Fibroblast of pulmonary artery (primary cell): ENCODE measurements around the gene POLR2E.

ENCODE experiments used
- DNase-seq: peaks from one replicate; pipeline ENCODE4 v3.0.0-alpha.2; 2010; ENCODE audit warnings: low read depth
- H3K4me3 ChIP-seq: replicated peaks from 2 replicates; pipeline ENCODE4 v1.5.1; 2011; ENCODE audit warnings: low read depth, mild to moderate bottlenecking, control low read depth, low read length, moderate library complexity
- CTCF ChIP-seq: IDR thresholded peaks from 2 replicates; pipeline ENCODE4 v1.5.1; 2011; ENCODE audit warnings: mild to moderate bottlenecking, control low read depth, low read length, inconsistent platforms; ENCODE audit errors: missing control alignments

POLR2E gene

DNA sequence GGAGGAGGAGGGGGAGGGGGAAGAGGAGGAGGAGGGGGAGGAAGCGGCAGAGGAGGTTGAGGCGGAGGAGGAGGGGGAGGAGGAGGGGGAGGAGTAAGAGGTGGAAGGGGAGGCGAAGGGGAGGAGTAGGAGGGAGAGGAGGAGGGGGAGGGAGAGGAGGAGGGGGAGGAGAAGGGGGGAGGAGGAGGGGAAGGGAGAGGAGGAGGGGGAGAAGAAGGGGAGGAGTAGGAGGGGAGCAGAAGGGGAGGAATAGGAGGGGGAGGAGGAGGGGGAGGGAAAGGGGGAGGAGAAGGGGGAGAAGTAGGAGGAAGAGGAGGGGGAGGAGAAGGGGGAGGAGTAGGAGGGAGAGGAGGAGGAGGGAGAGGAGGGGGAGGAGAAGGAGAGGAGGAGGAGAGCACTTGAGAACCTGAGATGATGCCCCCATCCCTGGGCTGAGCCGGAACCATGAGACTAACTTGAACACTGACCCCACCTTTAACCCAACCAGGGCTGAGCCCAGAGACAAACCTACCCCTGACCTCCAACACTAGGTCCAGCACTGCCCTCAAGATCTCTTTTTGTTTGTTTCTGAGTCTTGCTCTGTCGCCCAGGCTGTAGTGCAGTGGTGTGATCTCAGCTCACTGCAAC, 42.7 kb downstream of the POLR2E start:
- no peak for DNase-seq
- TF ChIP-seq CTCF, result no peak
- H3K4me3 ChIP-seq, result no peak overlapping the region

DNA sequence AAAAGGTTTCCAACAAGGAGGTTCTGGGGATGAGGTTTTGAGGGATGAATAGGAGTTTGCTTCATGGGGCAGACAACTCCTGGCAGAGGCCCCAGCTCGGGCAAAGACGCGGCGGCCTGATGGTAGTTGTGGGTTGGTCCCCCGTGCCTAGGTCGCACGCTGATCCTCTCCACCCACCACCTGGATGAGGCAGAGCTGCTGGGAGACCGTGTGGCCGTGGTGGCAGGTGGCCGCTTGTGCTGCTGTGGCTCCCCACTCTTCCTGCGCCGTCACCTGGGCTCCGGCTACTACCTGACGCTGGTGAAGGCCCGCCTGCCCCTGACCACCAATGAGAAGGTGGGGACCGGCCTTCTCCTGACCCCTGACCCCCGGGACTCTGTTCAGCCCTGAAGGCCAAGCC, 43.4 kb downstream of the POLR2E start:
- no peak for TF ChIP-seq CTCF
- no peak for DNase-seq
- no peak overlapping the region for H3K4me3 ChIP-seq

DNA sequence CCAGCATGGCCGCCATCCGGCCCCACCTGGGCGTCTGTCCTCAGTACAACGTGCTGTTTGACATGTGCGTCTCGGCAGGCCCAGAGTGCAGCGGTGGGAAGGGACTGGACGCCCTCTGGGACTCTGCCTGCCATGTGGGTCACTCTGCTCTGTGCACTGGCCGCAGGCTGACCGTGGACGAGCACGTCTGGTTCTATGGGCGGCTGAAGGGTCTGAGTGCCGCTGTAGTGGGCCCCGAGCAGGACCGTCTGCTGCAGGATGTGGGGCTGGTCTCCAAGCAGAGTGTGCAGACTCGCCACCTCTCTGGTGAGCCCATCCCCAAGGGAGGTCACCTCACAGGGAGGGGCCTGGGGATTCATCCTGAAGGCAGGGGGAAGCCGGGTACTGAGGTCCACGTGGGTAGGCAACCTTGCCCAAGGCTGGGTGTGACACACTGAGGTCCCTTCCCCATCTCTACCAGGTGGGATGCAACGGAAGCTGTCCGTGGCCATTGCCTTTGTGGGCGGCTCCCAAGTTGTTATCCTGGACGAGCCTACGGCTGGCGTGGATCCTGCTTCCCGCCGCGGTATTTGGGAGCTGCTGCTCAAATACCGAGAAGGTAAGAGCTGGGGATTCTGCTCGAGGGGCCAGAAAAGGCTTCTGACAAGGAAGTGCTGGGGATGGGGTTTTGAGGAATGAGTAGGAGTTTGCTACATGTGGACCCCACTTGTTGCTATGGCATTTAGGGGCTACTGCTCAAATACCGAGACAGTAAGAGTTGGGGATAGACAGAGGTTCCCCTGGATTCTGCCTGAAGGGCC, 44.0 kb downstream of the POLR2E start:
- DNase-seq, result no peak
- no peak for TF ChIP-seq CTCF
- H3K4me3 ChIP-seq, result no peak overlapping the region

DNA sequence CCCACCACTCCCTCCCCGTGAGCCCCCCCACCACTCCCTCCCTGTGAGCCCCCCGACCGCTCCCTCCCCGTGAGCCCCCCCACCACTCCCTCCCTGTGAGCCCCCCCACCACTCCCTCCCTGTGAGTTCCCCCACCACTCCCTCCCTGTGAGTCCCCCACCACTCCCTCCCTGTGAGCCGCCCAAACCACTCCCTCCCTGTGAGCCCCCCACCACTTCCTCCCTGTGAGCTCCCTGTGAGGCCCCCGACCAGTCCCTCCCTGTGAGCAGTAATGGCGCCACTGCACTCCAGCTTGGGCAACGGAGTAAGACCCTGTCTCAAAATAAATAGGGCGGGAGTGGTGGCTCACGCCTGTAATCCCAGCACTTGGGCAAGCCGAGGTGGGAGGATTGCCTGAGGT, 45.4 kb downstream of the POLR2E start:
- H3K4me3 ChIP-seq, result no peak overlapping the region
- DNase-seq, result no peak
- TF ChIP-seq CTCF, result no peak

DNA sequence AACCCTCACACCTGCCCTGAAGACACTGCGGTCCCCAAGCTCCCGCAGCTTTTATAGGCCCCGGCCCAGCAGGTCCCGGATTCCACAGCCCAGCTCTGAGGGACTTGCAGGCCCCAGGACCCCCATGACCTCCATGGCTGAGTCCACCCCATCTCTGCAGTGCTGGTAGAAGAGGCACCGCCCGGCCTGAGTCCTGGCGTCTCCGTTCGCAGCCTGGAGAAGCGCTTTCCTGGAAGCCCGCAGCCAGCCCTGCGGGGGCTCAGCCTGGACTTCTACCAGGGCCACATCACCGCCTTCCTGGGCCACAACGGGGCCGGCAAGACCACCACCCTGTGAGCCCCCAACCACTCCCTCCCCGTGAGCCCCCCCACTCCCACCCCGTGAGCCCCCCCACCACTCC, 46.1 kb downstream of the POLR2E start:
- no peak for TF ChIP-seq CTCF
- DNase-seq, result no peak
- H3K4me3 ChIP-seq, result no peak overlapping the region

GRCh38 chr19:1047696-1048147, 47.5 kb downstream of the POLR2E start:
- DNase-seq, result no peak
- H3K4me3 ChIP-seq, result no peak overlapping the region
- TF ChIP-seq CTCF, result no peak
